Measurements from ENCODE around the gene LAMP5. TPM values are rescaled to one million over a fixed set of nuclear protein-coding genes. Genes with fewer than 3 reads are reported as not detected.

The LAMP5 gene
- not detected for total RNA-seq

- CTCF ChIA-PET = no interaction called here
- Mint-ChIP-seq H3K27ac (no peak within 1 kb of the TSS), H3K27me3 (peaks cover 56% of the 10 kb centered on the region), H3K4me3 (no peak within 1 kb of the TSS), H3K4me1 (no peaks in the 10 kb centered on the region), H3K9me3 (no peaks in the 10 kb centered on the region), H3K36me3 (ENCODE audit: low read depth) (no peaks in the 10 kb centered on the region)
- no peak for DNase-seq
- POLR2A ChIA-PET = no interaction called here
Observed at GRCh38 chr20:9514461-9515213, at the start of gene LAMP5. Gene LAMP5, plus strand, starts transcription at chr20:9514590. Its CDS starts 263 bp downstream, at chr20:9514853.

- H3K27me3 Mint-ChIP-seq = no peaks in the 10 kb centered on the region
- H3K27ac Mint-ChIP-seq = no peak overlapping the region
- ChIA-PET CTCF (no interaction called here), POLR2A (no interaction called here)
- no peak overlapping the region for H3K4me3 Mint-ChIP-seq
- H3K36me3 Mint-ChIP-seq (ENCODE audit: low read depth) = no peaks in the 10 kb centered on the region
- no peaks in the 10 kb centered on the region for H3K4me1 Mint-ChIP-seq
- H3K9me3 Mint-ChIP-seq = peaks cover 6% of the 10 kb centered on the region
- DNase-seq = no peak
Observed at GRCh38 chr20:9467995-9468394, 46.4 kb upstream of the LAMP5 start.

- POLR2A ChIA-PET = no interaction called here
- no peaks in the 10 kb centered on the region for H3K9me3 Mint-ChIP-seq
- no peak for DNase-seq
Observed at GRCh38 chr20:9474835-9475415, 39.5 kb upstream of the LAMP5 start.

GRCh38 chr20:9475456-9475855 lies 38.9 kb upstream of the LAMP5 start:
- no peaks in the 10 kb centered on the region for H3K9me3 Mint-ChIP-seq
- ChIA-PET POLR2A (no interaction called here), CTCF (no interaction called here)
- H3K36me3 Mint-ChIP-seq (ENCODE audit: low read depth) = no peaks in the 10 kb centered on the region
- no peaks in the 10 kb centered on the region for H3K4me1 Mint-ChIP-seq
- DNase-seq = no peak
- no peak overlapping the region for H3K4me3 Mint-ChIP-seq
- H3K27ac Mint-ChIP-seq = no peak overlapping the region
- H3K27me3 Mint-ChIP-seq = no peaks in the 10 kb centered on the region

More at GRCh38 chr20:9474835-9475415, 39.5 kb upstream of the LAMP5 start:
- Mint-ChIP-seq H3K27me3 (no peaks in the 10 kb centered on the region), H3K4me1 (no peaks in the 10 kb centered on the region), H3K27ac (no peak overlapping the region), H3K4me3 (no peak overlapping the region), H3K36me3 (ENCODE audit: low read depth) (no peaks in the 10 kb centered on the region)
- CTCF ChIA-PET = no interaction called here

GRCh38 chr20:9476174-9476573 lies 38.2 kb upstream of the LAMP5 start:
- Mint-ChIP-seq H3K9me3 (no peaks in the 10 kb centered on the region), H3K36me3 (ENCODE audit: low read depth) (no peaks in the 10 kb centered on the region), H3K27ac (no peak overlapping the region), H3K27me3 (no peaks in the 10 kb centered on the region), H3K4me3 (no peak overlapping the region), H3K4me1 (no peaks in the 10 kb centered on the region)
- ChIA-PET CTCF (no interaction called here), POLR2A (no interaction called here)
- no peak for DNase-seq

GRCh38 chr20:9476637-9477036 lies 37.8 kb upstream of the LAMP5 start:
- ChIA-PET POLR2A (no interaction called here), CTCF (no interaction called here)
- no peak overlapping the region for H3K27ac Mint-ChIP-seq
- no peaks in the 10 kb centered on the region for H3K36me3 Mint-ChIP-seq (ENCODE audit: low read depth)
- H3K4me3 Mint-ChIP-seq = no peak overlapping the region
- H3K4me1 Mint-ChIP-seq = no peaks in the 10 kb centered on the region
- H3K9me3 Mint-ChIP-seq = no peaks in the 10 kb centered on the region
- no peak for DNase-seq
- H3K27me3 Mint-ChIP-seq = no peaks in the 10 kb centered on the region

- ChIA-PET POLR2A (no interaction called here), CTCF (no interaction called here)
- no peak overlapping the region for H3K4me3 Mint-ChIP-seq
Observed at GRCh38 chr20:9478771-9479170, 35.6 kb upstream of the LAMP5 start.

GRCh38 chr20:9480066-9480465 lies 34.3 kb upstream of the LAMP5 start:
- CTCF ChIA-PET = no interaction called here
- Mint-ChIP-seq H3K27ac (no peak overlapping the region), H3K4me3 (no peak overlapping the region), H3K27me3 (no peaks in the 10 kb centered on the region), H3K36me3 (ENCODE audit: low read depth) (no peaks in the 10 kb centered on the region), H3K9me3 (peaks cover 3% of the 10 kb centered on the region), H3K4me1 (no peaks in the 10 kb centered on the region)
- POLR2A ChIA-PET = no interaction called here
- no peak for DNase-seq

More at GRCh38 chr20:9478771-9479170, 35.6 kb upstream of the LAMP5 start:
- H3K36me3 Mint-ChIP-seq (ENCODE audit: low read depth) = no peaks in the 10 kb centered on the region
- H3K4me1 Mint-ChIP-seq = no peaks in the 10 kb centered on the region
- DNase-seq = no peak
- no peaks in the 10 kb centered on the region for H3K9me3 Mint-ChIP-seq
- no peaks in the 10 kb centered on the region for H3K27me3 Mint-ChIP-seq
- no peak overlapping the region for H3K27ac Mint-ChIP-seq

GRCh38 chr20:9482180-9482579 lies 32.2 kb upstream of the LAMP5 start:
- no peak overlapping the region for H3K4me3 Mint-ChIP-seq
- no peak for DNase-seq
- peaks cover 3% of the 10 kb centered on the region for H3K9me3 Mint-ChIP-seq
- CTCF ChIA-PET = no interaction called here
- H3K27me3 Mint-ChIP-seq = no peaks in the 10 kb centered on the region
- H3K4me1 Mint-ChIP-seq = no peaks in the 10 kb centered on the region
- H3K36me3 Mint-ChIP-seq (ENCODE audit: low read depth) = no peaks in the 10 kb centered on the region
- H3K27ac Mint-ChIP-seq = no peak overlapping the region
- POLR2A ChIA-PET = no interaction called here

GRCh38 chr20:9483131-9483530 lies 31.3 kb upstream of the LAMP5 start:
- no peak overlapping the region for H3K27ac Mint-ChIP-seq
- ChIA-PET CTCF (no interaction called here), POLR2A (no interaction called here)

GRCh38 chr20:9485614-9486340 lies 28.6 kb upstream of the LAMP5 start:
- Mint-ChIP-seq H3K27me3 (no peaks in the 10 kb centered on the region), H3K9me3 (peaks cover 3% of the 10 kb centered on the region), H3K4me1 (no peaks in the 10 kb centered on the region), H3K27ac (no peak overlapping the region), H3K36me3 (ENCODE audit: low read depth) (no peaks in the 10 kb centered on the region), H3K4me3 (no peak overlapping the region)
- ChIA-PET CTCF (no interaction called here), POLR2A (no interaction called here)
- no peak for DNase-seq

More at GRCh38 chr20:9483131-9483530, 31.3 kb upstream of the LAMP5 start:
- H3K36me3 Mint-ChIP-seq (ENCODE audit: low read depth) = no peaks in the 10 kb centered on the region
- H3K4me1 Mint-ChIP-seq = no peaks in the 10 kb centered on the region
- H3K4me3 Mint-ChIP-seq = no peak overlapping the region
- no peak for DNase-seq
- H3K9me3 Mint-ChIP-seq = peaks cover 3% of the 10 kb centered on the region
- H3K27me3 Mint-ChIP-seq = no peaks in the 10 kb centered on the region

- CTCF ChIA-PET = no interaction called here
- Mint-ChIP-seq H3K9me3 (peaks cover 6% of the 10 kb centered on the region), H3K4me3 (no peak overlapping the region), H3K27me3 (no peaks in the 10 kb centered on the region), H3K27ac (no peak overlapping the region), H3K4me1 (no peaks in the 10 kb centered on the region), H3K36me3 (ENCODE audit: low read depth) (no peaks in the 10 kb centered on the region)
- POLR2A ChIA-PET = no interaction called here
- no peak for DNase-seq
Observed at GRCh38 chr20:9487231-9487630, 27.2 kb upstream of the LAMP5 start.

- H3K27me3 Mint-ChIP-seq = no peaks in the 10 kb centered on the region
- no peak overlapping the region for H3K27ac Mint-ChIP-seq
- POLR2A ChIA-PET = no interaction called here
- no peak for DNase-seq
- no peaks in the 10 kb centered on the region for H3K4me1 Mint-ChIP-seq
- CTCF ChIA-PET = no interaction called here
- peaks cover 6% of the 10 kb centered on the region for H3K9me3 Mint-ChIP-seq
- H3K36me3 Mint-ChIP-seq (ENCODE audit: low read depth) = no peaks in the 10 kb centered on the region
- no peak overlapping the region for H3K4me3 Mint-ChIP-seq
Observed at GRCh38 chr20:9488063-9488462, 26.3 kb upstream of the LAMP5 start.

- DNase-seq = no peak
- Mint-ChIP-seq H3K27ac (no peak overlapping the region), H3K9me3 (peaks cover 3% of the 10 kb centered on the region), H3K4me1 (no peaks in the 10 kb centered on the region), H3K27me3 (no peaks in the 10 kb centered on the region), H3K36me3 (ENCODE audit: low read depth) (no peaks in the 10 kb centered on the region), H3K4me3 (no peak overlapping the region)
- ChIA-PET CTCF (no interaction called here), POLR2A (no interaction called here)
Observed at GRCh38 chr20:9490161-9490560, 24.2 kb upstream of the LAMP5 start.
